GM23248 (cell line): ENCODE results near the gene CATSPER4. TPM values are rescaled to one million over a fixed set of nuclear protein-coding genes. Genes with fewer than 3 reads are reported as not detected.

Experiments used
- DNase-seq: peaks from one replicate; pipeline ENCODE4 v3.0.0-alpha.2; 2015
- H2AFZ ChIP-seq: fragments of 200-600 bp; sonication (generic); 2 replicates; pipeline ENCODE4 v1.6.1; 2016; ENCODE audit warnings: antibody characterized with exemption
- H3F3A ChIP-seq: fragments of 200-600 bp; sonication (generic); 2 replicates; pipeline ENCODE4 v1.6.1; 2016; ENCODE audit warnings: mild to moderate bottlenecking, antibody characterized with exemption, mixed run types; ENCODE audit not compliant: insufficient read depth
- H3K27ac ChIP-seq: fragments of 200-600 bp; sonication (generic); 2 replicates; pipeline ENCODE4 v1.5.1; 2016; ENCODE audit warnings: mild to moderate bottlenecking
- H3K27me3 ChIP-seq: fragments of 200-600 bp; sonication (generic); replicated peaks from 2 replicates; pipeline ENCODE4 v1.6.1; 2016; ENCODE audit warnings: mild to moderate bottlenecking; ENCODE audit not compliant: insufficient read depth
- H3K36me3 ChIP-seq: fragments of 200-600 bp; sonication (generic); 2 replicates; pipeline ENCODE4 v1.6.1; 2016; ENCODE audit warnings: low read depth, mild to moderate bottlenecking
- H3K4me1 ChIP-seq: fragments of 200-600 bp; sonication (generic); 2 replicates; pipeline ENCODE4 v1.6.1; 2016; ENCODE audit warnings: mild to moderate bottlenecking; ENCODE audit not compliant: insufficient read depth
- H3K4me2 ChIP-seq: fragments of 200-600 bp; sonication (generic); one replicate; pipeline ENCODE4 v1.6.1; 2016; ENCODE audit warnings: mild to moderate bottlenecking; ENCODE audit not compliant: unreplicated experiment
- H3K4me3 ChIP-seq: fragments of 200-600 bp; sonication (generic); 2 replicates; pipeline ENCODE4 v1.5.1; 2016; ENCODE audit warnings: mild to moderate bottlenecking
- H3K79me2 ChIP-seq: fragments of 200-600 bp; sonication (generic); 2 replicates; pipeline ENCODE4 v1.6.1; 2016; ENCODE audit warnings: mild to moderate bottlenecking; ENCODE audit not compliant: insufficient read depth
- H3K9ac ChIP-seq: fragments of 200-600 bp; sonication (generic); 2 replicates; pipeline ENCODE4 v1.6.1; 2016; ENCODE audit warnings: mild to moderate bottlenecking
- H3K9me2 ChIP-seq: fragments of 200-600 bp; sonication (generic); 2 replicates; pipeline ENCODE4 v1.6.1; 2016; ENCODE audit warnings: mixed run types, mild to moderate bottlenecking, moderate library complexity; ENCODE audit not compliant: insufficient read depth
- H3K9me3 ChIP-seq: fragments of 200-600 bp; sonication (generic); one replicate; pipeline ENCODE4 v1.6.1; 2017; ENCODE audit warnings: low read depth
- H4K20me1 ChIP-seq: fragments of 200-600 bp; sonication (generic); 2 replicates; pipeline ENCODE4 v1.6.0; 2016; ENCODE audit not compliant: insufficient read depth
- EZH2 ChIP-seq: fragments of 200-600 bp; sonication (generic); IDR thresholded peaks from 2 replicates; pipeline ENCODE4 v1.6.1; 2018; ENCODE audit warnings: antibody characterized with exemption, mild to moderate bottlenecking; ENCODE audit not compliant: insufficient read depth, poor library complexity, severe bottlenecking
- EZH2phosphoT487 ChIP-seq: fragments of 200-600 bp; sonication (generic); IDR thresholded peaks from 2 replicates; pipeline ENCODE4 v1.6.1; 2018; ENCODE audit warnings: antibody characterized with exemption, moderate library complexity, mild to moderate bottlenecking, low read depth; ENCODE audit not compliant: insufficient read depth
- WGBS, 2 experiments: methylation state at CpG; one replicate each; pipeline ENCODE4 v1.1.6; 2015 to 2017; ENCODE audit warnings: low lambda C conversion rate in 2 of 2, low coverage in 1 of 2; ENCODE audit errors: missing lambda C conversion rate in 2 of 2; 5-methylcytosine and 5-hydroxymethylcytosine counted together
- in situ Hi-C: fragments of 300-500 bp; cut with MboI; formaldehyde crosslinking; loops from 2 replicates; pipeline ENCODE4 v1.15.0; 2020
- polyA plus RNA-seq: library from polyadenylated mRNA; unstranded; fragments of >200 nt; fragmentation: Nextera tagmentation; extraction: Ambion mirVana; gene quantifications from 2 replicates; pipeline ENCODE4 v1.2.1, GENCODE V29; 2016
- total RNA-seq: library from RNA; depleted of rRNA; stranded (reverse); fragments of >200 nt; shearing (Covaris generic); gene quantifications from 2 replicates; pipeline ENCODE4 v1.2.3, GENCODE V29; 2014

CATSPER4 gene
- total and polyA plus RNA-seq, 2 experiments from 2014 or later, result not detected

DNA sequence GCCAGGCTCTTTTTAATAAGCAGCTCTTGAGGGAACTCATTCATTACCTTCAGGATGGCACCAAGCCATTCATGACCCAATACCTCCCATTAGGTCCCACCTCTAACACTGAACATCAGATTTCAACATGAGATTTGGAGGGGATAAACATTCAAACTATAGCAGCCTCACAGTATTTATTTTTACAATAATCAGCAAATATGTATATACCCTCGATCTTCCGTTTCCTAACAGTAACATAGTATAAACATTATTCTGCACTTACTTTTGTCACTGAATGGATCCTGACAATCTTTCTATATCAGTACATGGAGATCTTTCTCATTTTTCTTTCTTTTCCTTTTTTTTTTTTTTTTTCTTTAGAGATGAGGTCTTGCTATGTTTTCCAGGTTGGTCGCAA lies 5.4 kb downstream of the CATSPER4 start:
- Histone ChIP-seq H3K9me3 (no peaks in the 10 kb centered on the region), H3K79me2 (no peaks in the 10 kb centered on the region), H3F3A (no peaks in the 10 kb centered on the region), H2AFZ (no peak overlapping the region), H3K36me3 (no peaks in the 10 kb centered on the region), H4K20me1 (no peaks in the 10 kb centered on the region), H3K9ac (no peak overlapping the region), H3K9me2 (no peaks in the 10 kb centered on the region), H3K4me2 (no peak overlapping the region), H3K4me3 (no peak overlapping the region), H3K4me1 (peaks cover under 1% of the 10 kb centered on the region; the same call in 1 of the 2 replicates), H3K27ac (no peak overlapping the region), H3K27me3 (peaks cover 12% of the 10 kb centered on the region; the same call in 1 of the 2 replicates)
- in situ Hi-C loops, result no loop called here
- DNase-seq, result no peak
- WGBS, 2 experiments, result 61 to 66% methylated on average over 3 of the region's 3 CpGs
- TF ChIP-seq EZH2phosphoT487, result no peak
- TF ChIP-seq EZH2, result no peak

DNA sequence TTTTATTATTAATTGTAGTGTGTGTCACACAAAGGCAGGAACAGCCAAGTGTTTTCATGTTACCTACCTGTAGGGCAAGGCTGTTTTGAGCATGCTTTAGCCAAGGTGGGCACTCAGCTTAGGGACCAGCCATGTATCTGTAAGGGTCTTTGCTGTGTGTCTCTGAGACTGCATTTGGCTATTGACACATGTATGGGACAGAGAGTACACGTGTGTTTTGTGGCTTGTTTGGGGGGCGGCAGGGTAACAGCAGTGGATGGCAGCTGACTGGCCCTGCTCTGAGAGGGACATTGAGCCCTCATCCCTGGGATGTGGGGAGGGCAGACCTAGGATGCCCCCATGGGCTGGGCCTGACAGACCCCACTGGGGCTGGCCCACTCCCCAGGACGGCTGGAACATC lies 6.9 kb downstream of the CATSPER4 start:
- H3K4me1 ChIP-seq, result peaks cover 6% of the 10 kb centered on the region; the same call in 1 of the 2 replicates
- no peak overlapping the region for H2AFZ ChIP-seq
- no peaks in the 10 kb centered on the region for H3K79me2 ChIP-seq
- H3K9me2 ChIP-seq, result no peaks in the 10 kb centered on the region
- no peaks in the 10 kb centered on the region for H4K20me1 ChIP-seq
- H3K27ac ChIP-seq, result no peak overlapping the region
- H3K4me3 ChIP-seq, result no peak overlapping the region
- H3K36me3 ChIP-seq, result no peaks in the 10 kb centered on the region
- TF ChIP-seq EZH2 (no peak), EZH2phosphoT487 (no peak)
- H3F3A ChIP-seq, result no peaks in the 10 kb centered on the region
- WGBS, 2 experiments, result 58 to 81% methylated on average over 3 of the region's 3 CpGs
- H3K4me2 ChIP-seq, result no peak overlapping the region
- peaks cover 12% of the 10 kb centered on the region; the same call in 1 of the 2 replicates for H3K27me3 ChIP-seq
- in situ Hi-C loops, result no loop called here
- DNase-seq, result no peak
- H3K9ac ChIP-seq, result no peak overlapping the region
- no peaks in the 10 kb centered on the region for H3K9me3 ChIP-seq

DNA sequence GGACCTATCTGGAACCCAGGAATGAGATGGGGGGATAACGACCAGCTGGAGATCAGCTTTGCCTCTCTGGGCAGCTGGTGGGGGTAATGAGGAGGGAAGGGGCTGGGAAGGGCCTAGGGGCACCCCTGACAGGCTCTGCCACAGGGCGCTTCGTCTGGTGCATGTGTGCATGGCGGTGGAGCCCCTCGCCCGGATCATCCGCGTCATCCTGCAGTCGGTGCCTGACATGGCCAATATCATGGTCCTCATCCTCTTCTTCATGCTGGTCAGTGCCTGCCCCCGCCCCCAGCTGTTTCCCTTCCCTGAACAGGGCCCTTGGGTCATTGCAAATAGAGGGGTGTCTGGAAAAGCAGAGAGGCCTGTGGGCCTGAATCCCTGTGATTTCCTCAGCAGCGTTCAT lies 7.4 kb downstream of the CATSPER4 start:
- no peaks in the 10 kb centered on the region for H3K79me2 ChIP-seq
- H3K27ac ChIP-seq, result no peak overlapping the region
- DNase-seq, result no peak
- no peak overlapping the region for H3K9ac ChIP-seq
- H3K27me3 ChIP-seq, result peaks cover 12% of the 10 kb centered on the region; the same call in 1 of the 2 replicates
- no peak overlapping the region for H3K4me3 ChIP-seq
- no peaks in the 10 kb centered on the region for H3K9me2 ChIP-seq
- no peak overlapping the region for H2AFZ ChIP-seq
- peaks cover 6% of the 10 kb centered on the region; the same call in 1 of the 2 replicates for H3K4me1 ChIP-seq
- H4K20me1 ChIP-seq, result no peaks in the 10 kb centered on the region
- WGBS, 2 experiments, result 63 to 72% methylated on average over 11 of the region's 11 CpGs
- no peaks in the 10 kb centered on the region for H3K36me3 ChIP-seq
- no peaks in the 10 kb centered on the region for H3K9me3 ChIP-seq
- H3K4me2 ChIP-seq, result no peak overlapping the region
- in situ Hi-C loops, result no loop called here
- TF ChIP-seq EZH2 (no peak), EZH2phosphoT487 (no peak)
- no peaks in the 10 kb centered on the region for H3F3A ChIP-seq

DNA sequence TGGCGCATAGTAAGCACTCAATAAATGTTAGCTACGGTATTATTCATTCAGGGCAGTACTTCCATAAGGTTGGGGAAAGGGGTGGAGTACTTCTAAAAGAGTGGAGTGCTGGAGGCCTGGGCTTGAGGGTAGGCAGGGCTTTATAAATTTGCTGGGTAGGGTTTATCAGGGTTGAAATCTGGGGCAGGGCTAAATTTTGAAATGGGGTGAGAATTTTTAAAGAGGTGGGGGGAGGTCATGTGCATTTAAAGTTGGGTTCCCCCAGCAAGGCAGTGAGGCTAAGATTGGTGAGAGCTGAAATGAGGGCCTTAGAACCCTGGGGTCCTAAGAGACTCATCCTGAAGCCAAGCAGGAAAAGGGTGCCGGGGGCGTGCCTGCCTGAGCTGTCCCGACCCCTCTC lies 10.0 kb downstream of the CATSPER4 start:
- Histone ChIP-seq H3K27ac (no peak overlapping the region), H3K27me3 (no peaks in the 10 kb centered on the region; the same call in none of the 2 replicates)

More for the DNA sequence above, 10.0 kb downstream of the CATSPER4 start:
- no peak for DNase-seq
- Histone ChIP-seq H3K9me2 (no peaks in the 10 kb centered on the region), H3K4me3 (no peak overlapping the region), H3K79me2 (no peaks in the 10 kb centered on the region), H3K4me2 (no peak overlapping the region), H3K4me1 (peaks cover 6% of the 10 kb centered on the region; the same call in 1 of the 2 replicates), H3K9ac (no peak overlapping the region), H3F3A (no peaks in the 10 kb centered on the region), H4K20me1 (no peaks in the 10 kb centered on the region), H3K9me3 (no peaks in the 10 kb centered on the region), H3K36me3 (no peaks in the 10 kb centered on the region), H2AFZ (no peak overlapping the region)
- TF ChIP-seq EZH2, result no peak
- TF ChIP-seq EZH2phosphoT487, result no peak
- in situ Hi-C loops, result no loop called here
- 78 to 83% methylated on average over 5 of the region's 5 CpGs for WGBS, 2 experiments
